HEK293 (cell line): Measurements from ENCODE around the gene MMS19.

Source experiments
- ZFP69B ChIP-seq: fragments of 450-650 bp; formaldehyde crosslinking; IDR thresholded peaks from 2 replicates; pipeline ENCODE4 v1.5.1; 2016; ENCODE audit warnings: missing biosample characterization, missing genetic modification characterization
- ZNF10 ChIP-seq: fragments of 450-650 bp; formaldehyde crosslinking; IDR thresholded peaks from 2 replicates; pipeline ENCODE4 v1.5.1; 2017; ENCODE audit warnings: missing biosample characterization, missing genetic modification characterization
- ZNF19 ChIP-seq: fragments of 450-650 bp; formaldehyde crosslinking; IDR thresholded peaks from 2 replicates; pipeline ENCODE4; 2016; ENCODE audit warnings: missing biosample characterization, missing genetic modification characterization, low read depth
- ZNF274 ChIP-seq, 2 experiments: fragments of 200-500 bp in 1 of 2; fragments of 450-650 bp in 1 of 2; sonication (Bioruptor generic) in 1 of 2; formaldehyde crosslinking in 1 of 2; IDR thresholded peaks; 2 replicates each; pipeline versions ENCODE4 v1.5.1 to v1.6.1; 2014 to 2016; ENCODE audit warnings: borderline replicate concordance in 1 of 2, inconsistent platforms in 1 of 2, low read length in 1 of 2, missing biosample characterization in 1 of 2, missing genetic modification characterization in 1 of 2
- ZNF777 ChIP-seq: fragments of 450-650 bp; formaldehyde crosslinking; IDR thresholded peaks from 2 replicates; pipeline ENCODE4 v1.5.1; 2017; ENCODE audit warnings: missing biosample characterization, missing genetic modification characterization, borderline replicate concordance
- ZNF843 ChIP-seq: fragments of 450-650 bp; formaldehyde crosslinking; IDR thresholded peaks from 2 replicates; pipeline ENCODE4 v1.5.1; 2016; ENCODE audit warnings: missing biosample characterization, missing genetic modification characterization
- TF ChIP-seq, protein P1 (sequence below): fragments of 450-650 bp; formaldehyde crosslinking; IDR thresholded peaks from 2 replicates; pipeline ENCODE4 v1.5.1; 2016; ENCODE audit warnings: missing biosample characterization, missing genetic modification characterization

DNA sequence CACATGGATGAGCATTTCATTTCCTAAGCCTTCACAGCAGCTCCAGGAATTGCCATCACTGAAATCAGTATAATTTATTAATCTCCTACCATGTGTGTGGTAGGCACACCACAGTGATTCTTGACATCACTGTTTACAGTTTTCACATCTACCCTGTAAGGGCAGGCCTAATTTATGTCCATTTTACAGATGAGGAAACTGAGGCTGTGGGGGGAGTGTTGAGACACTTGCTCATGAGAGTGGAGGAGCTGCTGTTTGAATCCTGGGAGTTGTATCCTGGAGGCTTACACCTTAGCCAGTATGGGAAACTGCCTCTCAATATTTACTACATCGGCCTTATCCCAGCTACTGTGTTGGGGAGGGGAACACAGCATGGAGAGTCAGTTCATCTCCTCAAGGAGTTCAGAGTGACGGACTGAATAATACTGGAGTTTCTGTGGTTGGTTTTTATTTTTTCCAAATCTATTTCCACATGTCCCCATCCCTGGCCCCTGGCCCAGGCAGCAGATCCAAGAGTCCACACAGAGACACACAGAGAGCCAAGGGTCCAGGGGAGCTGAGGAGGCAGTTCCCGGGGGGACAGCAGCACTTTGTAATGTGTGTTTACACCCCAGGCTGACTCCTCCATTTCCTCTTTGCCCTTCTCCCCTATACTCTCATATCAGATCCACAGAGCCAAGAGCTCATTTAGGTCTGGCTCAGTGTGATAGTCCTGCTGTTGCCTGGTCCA is 13.7 kb upstream of the MMS19 start:
- no peak for TF ChIP-seq ZFP69B (tag by site-specific recombination)
- no peak for TF ChIP-seq ZNF19
- TF ChIP-seq ZNF10 (tag by site-specific recombination), result no peak
- no peak for TF ChIP-seq ZNF274 (IDR thresholded peaks at IDR 0.05; ENCODE audit: low read length)
- no peak for TF ChIP-seq ZNF274 (tag by site-specific recombination; IDR thresholded peaks at IDR 0.05; ENCODE audit: borderline replicate concordance)
- TF ChIP-seq, protein P1, sequence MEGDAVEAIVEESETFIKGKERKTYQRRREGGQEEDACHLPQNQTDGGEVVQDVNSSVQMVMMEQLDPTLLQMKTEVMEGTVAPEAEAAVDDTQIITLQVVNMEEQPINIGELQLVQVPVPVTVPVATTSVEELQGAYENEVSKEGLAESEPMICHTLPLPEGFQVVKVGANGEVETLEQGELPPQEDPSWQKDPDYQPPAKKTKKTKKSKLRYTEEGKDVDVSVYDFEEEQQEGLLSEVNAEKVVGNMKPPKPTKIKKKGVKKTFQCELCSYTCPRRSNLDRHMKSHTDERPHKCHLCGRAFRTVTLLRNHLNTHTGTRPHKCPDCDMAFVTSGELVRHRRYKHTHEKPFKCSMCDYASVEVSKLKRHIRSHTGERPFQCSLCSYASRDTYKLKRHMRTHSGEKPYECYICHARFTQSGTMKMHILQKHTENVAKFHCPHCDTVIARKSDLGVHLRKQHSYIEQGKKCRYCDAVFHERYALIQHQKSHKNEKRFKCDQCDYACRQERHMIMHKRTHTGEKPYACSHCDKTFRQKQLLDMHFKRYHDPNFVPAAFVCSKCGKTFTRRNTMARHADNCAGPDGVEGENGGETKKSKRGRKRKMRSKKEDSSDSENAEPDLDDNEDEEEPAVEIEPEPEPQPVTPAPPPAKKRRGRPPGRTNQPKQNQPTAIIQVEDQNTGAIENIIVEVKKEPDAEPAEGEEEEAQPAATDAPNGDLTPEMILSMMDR (tag by site-specific recombination), result no peak
- TF ChIP-seq ZNF777 (tag by site-specific recombination), result no peak
- TF ChIP-seq ZNF843 (tag by site-specific recombination), result no peak
